ENCODE results near the gene GJC2.
"Not testable (repeated sequence)": the region's sequence is repeated elsewhere in the genome, so short reads cannot be mapped to it uniquely, and the experiment has no call there.

GJC2 gene

GRCh38 chr1:228159008-228159665, 9.4 kb downstream of the GJC2 start:
- no peak for FAIRE-seq

DNA sequence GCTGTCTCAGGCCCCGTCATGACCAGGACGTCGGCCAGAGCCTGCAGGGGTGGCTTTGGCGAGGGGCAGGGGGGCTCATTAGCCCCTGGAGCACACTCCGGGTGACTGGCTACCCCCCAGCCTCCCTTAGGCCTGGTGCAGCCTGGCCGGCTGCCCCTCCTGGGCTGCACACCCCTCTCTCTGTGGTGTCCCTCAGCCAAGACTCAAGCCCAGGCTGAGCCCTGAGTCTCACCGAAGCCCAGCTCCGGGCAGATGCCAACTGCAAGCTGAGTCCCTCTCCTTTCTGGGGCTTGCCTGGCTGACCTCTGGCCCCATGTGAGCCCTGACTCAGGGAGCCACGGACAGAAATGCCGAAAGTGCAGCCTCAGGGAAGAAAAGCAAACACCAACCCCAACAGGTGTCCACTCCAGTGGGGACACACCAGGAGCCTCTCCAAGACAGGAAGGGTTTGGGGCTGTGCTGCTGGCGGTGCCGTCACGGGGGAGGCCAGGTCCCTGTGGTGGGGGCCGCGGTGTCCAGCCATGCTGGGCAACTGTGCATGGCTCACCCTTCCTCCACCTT, 10.6 kb downstream of the GJC2 start:
- FAIRE-seq: no peak

DNA sequence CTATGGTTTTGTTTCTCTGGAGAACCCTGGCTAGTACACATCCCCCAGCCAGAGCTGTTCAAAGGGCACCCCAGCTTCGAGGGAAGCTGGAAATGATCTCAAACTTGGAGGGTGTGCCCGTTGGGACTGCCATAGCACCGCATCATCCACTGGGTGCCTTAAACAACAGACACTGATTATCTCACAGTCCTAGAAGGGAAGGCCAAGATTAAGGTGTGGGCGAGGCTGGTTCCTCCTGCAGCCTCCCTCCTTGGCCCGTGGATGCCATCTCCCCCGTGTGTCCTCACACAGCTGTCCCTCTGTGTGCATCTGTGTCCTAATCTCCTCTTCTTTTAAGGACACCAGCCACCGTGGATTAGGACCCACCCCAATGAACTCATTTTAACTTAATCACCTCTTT, 11.6 kb downstream of the GJC2 start:
- no peak for FAIRE-seq

DNA sequence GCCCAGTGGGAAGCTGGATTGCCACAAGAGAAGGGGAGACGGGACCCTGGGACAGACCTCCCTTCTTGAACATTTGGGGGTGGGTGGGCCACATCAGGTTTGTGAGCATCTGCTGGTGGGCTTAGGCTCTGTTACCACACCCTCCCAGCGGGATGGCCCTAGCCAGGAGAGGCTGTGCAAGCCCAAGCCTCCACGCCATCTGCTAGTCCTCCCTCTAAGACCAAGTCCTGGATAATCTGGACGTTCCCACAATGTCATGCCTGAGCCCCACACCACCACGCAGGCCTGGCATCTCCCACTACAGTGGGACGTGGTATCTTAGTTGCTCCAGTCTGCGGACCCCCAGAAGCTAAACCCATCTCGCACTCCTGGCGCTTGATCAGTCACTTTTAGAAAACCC, 12.1 kb downstream of the GJC2 start:
- FAIRE-seq: no peak

GRCh38 chr1:228162286-228163006, 12.7 kb downstream of the GJC2 start:
- FAIRE-seq: no peak

GRCh38 chr1:228163007-228163753, 13.4 kb downstream of the GJC2 start:
- no peak for FAIRE-seq

GRCh38 chr1:228163776-228164519, 14.2 kb downstream of the GJC2 start:
- no peak for FAIRE-seq

DNA sequence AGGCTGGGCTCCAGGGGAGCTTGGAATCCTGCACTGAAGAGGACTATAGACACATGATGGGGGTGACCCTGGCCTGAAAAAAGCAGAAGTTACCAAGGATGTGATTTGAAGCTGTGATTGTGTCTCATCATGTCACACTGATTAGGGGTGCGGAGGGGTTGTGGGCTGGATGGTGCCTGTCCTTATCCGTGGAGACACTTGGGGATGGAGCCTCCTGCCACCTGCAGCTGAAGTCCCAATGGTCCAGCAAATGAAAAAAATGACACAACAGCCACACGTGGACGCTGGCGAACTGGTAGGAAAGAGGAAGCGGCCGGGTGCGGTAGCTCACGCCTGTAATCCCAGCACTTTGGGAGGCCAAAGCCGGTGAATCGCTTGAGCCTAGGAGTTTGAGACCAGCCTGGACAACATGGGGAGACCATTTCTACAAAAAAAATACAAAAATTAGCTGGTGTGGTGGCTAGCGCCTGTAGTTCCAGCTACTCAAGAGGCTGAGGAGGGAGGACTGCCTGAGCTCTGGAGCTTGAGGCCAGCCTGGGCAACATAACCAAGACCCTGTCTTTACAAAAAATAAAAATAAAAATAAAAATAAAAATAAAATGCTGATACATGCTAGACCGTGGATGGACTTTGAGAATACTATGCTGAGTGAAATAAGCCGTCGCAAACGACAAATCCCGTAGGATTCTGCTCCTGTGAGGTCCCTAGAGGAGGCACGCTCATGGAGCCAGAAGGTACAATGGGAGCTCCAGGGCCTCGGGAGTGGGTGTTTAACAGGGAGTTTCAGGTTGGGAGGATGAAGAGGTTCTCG, 15.0 kb downstream of the GJC2 start:
- FAIRE-seq: no peak

DNA sequence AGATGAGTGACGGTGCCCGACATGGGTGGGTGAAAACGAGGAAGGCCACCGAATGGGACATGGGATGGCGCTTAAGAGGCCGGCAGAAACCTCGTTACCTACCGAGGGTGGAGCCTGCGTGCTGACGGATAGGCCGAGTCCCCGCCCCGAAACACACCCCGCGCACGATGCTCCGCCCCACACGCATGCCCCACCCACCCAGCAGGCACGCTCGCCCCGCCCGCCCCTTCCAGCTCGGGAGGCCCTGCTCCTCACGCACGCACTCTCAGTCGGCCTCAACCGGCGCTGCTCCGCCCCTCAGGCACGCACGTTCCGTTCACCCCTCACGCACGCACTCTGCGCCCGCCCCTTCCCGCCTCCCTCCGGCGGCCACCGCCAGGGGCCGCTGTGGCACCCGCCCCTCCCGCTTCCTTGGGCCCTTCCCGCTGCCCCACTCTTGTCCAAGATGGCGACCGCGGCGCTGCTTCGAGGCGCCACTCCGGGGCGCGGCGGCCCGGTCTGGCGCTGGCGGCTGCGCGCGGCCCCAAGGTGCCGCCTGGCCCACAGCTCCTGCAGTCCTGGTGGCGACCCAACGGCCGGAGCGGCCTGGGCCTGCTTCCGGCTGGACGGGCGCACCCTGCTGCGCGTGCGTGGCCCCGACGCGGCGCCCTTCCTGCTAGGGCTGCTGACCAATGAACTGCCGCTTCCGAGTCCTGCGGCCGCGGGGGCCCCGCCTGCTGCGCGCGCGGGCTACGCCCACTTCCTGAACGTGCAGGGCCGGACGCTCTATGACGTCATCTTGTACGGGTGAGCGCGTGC, 15.8 kb downstream of the GJC2 start, which contains the start of gene IBA57:
Gene IBA57 (plus strand): TSS at position 433 of the 798 bp plus-strand sequence. CDS start 13 bp downstream, at position 446.
- peak; percentile 36 for FAIRE-seq

DNA sequence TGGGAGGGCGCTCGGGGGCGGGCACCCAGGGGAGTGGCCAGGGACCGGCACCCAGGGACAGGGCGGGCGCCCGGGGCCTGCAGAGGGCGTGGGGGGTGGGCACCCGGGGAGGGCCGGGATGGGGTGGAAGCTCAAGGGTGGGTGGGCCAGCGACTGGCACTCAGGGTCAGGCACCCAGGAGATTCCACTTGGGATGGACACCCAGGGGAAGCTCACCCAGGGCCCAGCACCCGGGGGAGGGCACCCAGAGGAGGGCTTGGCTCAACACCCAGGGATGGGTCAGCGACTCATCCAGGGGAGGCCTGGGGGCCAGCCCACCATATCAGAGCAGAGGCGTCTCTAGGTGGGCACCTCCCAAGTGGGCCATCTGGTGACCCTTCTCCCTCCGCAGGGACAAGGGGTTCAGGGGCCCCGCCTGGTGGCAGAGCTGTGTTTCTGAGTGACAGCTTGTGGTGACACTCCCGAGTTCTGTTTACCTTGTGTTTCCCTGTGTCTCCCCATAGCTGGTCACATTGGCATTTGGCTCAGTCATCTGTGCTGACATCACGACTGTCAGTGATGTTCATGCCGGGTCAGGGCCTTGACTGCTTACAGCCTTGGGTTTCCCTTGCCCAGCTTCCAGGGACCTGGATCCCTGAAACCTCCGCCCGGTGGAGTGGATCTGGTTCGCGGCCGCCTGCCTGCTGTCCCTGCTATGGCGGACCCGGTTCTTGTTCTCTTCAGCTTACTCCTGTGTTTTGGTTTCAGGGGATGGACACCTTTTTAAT, 16.6 kb downstream of the GJC2 start:
- no peak for FAIRE-seq

DNA sequence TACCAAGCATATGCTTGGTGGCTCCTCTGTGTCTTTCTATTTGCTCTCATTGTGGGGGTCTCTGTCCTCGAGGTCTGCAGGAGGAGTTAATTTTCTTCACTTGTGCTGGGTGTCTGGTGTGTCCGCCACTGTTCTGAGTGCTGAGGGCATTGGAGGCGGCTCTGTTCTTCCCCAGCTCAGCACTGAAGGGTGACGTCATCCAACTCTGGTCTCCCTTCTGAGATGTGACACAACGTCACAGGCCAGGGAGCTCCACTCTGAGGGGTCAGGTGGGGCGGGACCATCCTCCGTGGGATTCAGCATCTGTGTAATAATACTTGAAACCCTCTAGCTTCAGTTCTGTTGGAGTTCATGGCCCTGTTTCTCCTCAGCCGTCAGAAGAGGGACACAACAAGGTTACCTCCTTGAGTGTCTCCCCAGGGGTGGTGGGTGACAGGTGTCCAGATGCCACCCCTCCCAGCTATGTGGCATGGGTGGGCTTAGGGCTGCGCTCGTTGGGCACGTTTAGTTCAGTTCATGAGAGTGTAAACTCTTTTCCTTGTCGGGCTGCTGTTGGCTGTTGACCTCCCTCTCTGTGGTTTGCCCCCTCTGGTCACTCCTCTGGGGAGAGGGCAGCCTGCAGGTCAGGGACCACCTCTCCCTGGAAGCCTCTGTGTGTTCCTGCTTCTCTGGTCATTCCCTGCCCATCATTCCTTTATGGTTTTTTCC, 19.0 kb downstream of the GJC2 start:
- FAIRE-seq: no peak

- no peak for FAIRE-seq
Measured at GRCh38 chr1:228169345-228169744, 19.6 kb downstream of the GJC2 start.

DNA sequence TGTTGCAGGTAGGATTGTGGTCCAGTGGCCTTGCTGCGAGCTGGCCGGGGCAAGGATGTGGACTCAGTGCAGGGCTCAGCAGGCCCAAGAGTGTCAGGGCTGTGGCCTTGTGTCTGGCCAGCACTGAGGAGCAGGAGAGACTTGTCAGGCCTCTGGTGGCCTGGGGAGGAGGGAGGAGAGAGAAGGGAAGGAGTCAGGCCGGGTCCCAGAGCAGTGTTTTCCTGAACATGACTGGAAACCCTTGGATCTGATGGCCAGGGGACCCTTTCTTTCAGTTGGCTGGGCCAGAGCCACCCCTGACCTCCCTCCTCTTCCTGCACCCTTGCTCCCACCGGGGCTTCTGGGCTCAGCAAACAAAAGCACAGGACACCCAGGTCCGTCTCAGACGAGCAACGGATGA, 20.9 kb downstream of the GJC2 start:
- no peak for FAIRE-seq

GRCh38 chr1:228171221-228171891, 21.6 kb downstream of the GJC2 start:
- FAIRE-seq: no peak

- FAIRE-seq: no peak
Measured at GRCh38 chr1:228172591-228173527, 23.1 kb downstream of the GJC2 start.

DNA sequence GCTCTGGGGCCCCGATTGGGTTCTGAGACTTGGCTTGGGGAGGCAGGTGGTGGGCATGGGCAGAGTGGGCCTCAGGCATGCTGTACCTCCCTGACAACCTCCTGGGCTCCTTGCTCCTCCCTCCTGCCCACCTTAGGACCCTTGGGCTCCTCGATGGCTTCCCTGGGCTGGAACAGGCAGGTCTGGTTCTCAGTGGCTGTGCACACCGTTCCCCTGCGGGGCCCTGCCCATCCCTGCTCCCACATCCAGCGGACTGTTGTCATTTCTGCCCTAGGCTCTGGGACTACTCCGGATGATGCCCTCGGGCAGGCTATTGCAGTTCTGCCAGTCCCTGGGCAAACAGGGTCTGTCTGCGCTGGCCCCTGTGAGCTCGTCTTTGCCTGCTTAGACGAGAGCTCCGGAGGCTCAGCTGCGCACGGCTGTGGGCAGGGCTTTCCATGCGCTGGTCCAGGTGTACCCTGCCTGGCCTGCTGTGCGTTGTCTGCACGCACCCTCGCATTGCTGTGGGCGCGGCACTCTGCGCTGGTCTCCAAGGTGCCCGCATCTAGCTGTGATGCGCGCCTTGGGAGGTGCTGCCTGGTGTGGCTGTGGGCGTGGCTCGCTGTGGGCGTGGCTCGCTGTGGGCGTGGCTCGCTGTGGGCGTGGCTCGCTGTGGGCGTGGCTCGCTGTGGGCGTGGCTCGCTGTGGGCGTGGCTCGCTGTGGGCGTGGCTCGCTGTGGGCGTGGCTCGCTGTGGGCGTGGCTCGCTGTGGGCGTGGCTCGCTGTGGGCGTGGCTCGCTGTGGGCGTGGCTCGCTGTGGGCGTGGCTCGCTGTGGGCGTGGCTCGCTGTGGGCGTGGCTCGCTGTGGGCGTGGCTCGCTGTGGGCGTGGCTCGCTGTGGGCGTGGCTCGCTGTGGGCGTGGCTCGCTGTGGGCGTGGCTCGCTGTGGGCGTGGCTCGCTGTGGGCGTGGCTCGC, 24.1 kb downstream of the GJC2 start:
- not testable (repeated sequence) for FAIRE-seq

Data from G401.6 (cell line).